Breast epithelium (tissue), 4 donors: ENCODE measurements around the gene CBX8. TPM values are rescaled to one million over a fixed set of nuclear protein-coding genes. Genes with fewer than 3 reads are reported as not detected.

Experiments
- DNase-seq, 2 donors: peaks; one replicate each; pipeline ENCODE4 v3.0.0-alpha.2; 2019; ENCODE audit warnings: low spot score in 2 of 2
- H3K27ac ChIP-seq, 2 donors: fragments of 200-600 bp; sonication (generic) in 1 of 2; one replicate each; pipeline ENCODE4 v1.5.1; 2016 to 2019; ENCODE audit warnings: mild to moderate bottlenecking in 1 of 2
- H3K27me3 ChIP-seq, 2 donors: fragments of 200-600 bp; sonication (generic) in 1 of 2; one replicate each; pipeline versions ENCODE4 v1.5.1 to v1.6.0; 2017 to 2019; ENCODE audit warnings: control low read depth in 1 of 2, mild to moderate bottlenecking in 1 of 2
- H3K36me3 ChIP-seq: fragments of 200-600 bp; one replicate; pipeline ENCODE4 v1.5.1; 2019
- H3K4me1 ChIP-seq, 2 donors: fragments of 200-600 bp; sonication (generic); one replicate each; pipeline ENCODE4 v1.5.1; 2016 to 2019; ENCODE audit warnings: control low read depth in 1 of 2
- H3K4me3 ChIP-seq, 3 donors: fragments of 200-600 bp; sonication (generic); 1 replicate in 2 of 3; 2 replicates in 1 of 3; pipeline ENCODE4 v1.5.1; 2016 to 2019; ENCODE audit warnings: mild to moderate bottlenecking in 3 of 3, moderate library complexity in 2 of 3
- H3K9me3 ChIP-seq, 2 donors: fragments of 200-600 bp; sonication (generic) in 1 of 2; one replicate each; pipeline ENCODE4 v1.5.1; 2016 to 2019; ENCODE audit warnings: control low read depth in 1 of 2
- CTCF ChIP-seq, 3 donors: fragments of 450-650 bp; IDR thresholded peaks; one replicate each; pipeline ENCODE4 v1.5.1; 2016 to 2017; ENCODE audit warnings: antibody characterized with exemption in 3 of 3, mild to moderate bottlenecking in 3 of 3, moderate library complexity in 3 of 3
- POLR2A ChIP-seq: fragments of 450-650 bp; IDR thresholded peaks from one replicate; pipeline ENCODE4 v1.6.1; 2016; ENCODE audit warnings: antibody characterized with exemption, mild to moderate bottlenecking, moderate library complexity
- POLR2AphosphoS5 ChIP-seq, 3 donors: sonication (generic); formaldehyde crosslinking; IDR thresholded peaks; one replicate each; pipeline ENCODE4 v1.6.1; 2017; ENCODE audit warnings: antibody characterized with exemption in 3 of 3
- intact Hi-C: fragments of 100-400 bp; cut with DNase I; formaldehyde crosslinking; loops from one replicate; pipeline ENCODE4 v1.15.1; 2023; ENCODE audit warnings: low total_unique reads
- total RNA-seq, 3 donors: library from RNA; depleted of rRNA; stranded (reverse); fragments of >200 nt; gene quantifications; one replicate each; pipeline ENCODE4 v1.1.0, GENCODE V29; 2016

CBX8 gene
- total RNA-seq, 3 donors from 2014 or later, result 1.9 to 9.2 (median 6.7) TPM

GRCh38 chr17:79810130-79811010 is 13.5 kb upstream of the CBX8 start:
- peak in 1 of 2 donors; percentile 81 for DNase-seq
- TF ChIP-seq CTCF (IDR thresholded peaks at IDR 0.05) (no peak), POLR2A (no peak), POLR2AphosphoS5 (IDR thresholded peaks at IDR 0.05) (no peak)
- Histone ChIP-seq H3K4me1 (peaks cover 30 to 35% of the 10 kb centered on the region in 2 donors), H3K9me3 (no peaks in the 10 kb centered on the region), H3K27me3 (peaks cover 27 to 90% of the 10 kb centered on the region in 2 donors), H3K4me3 (peak overlapping the region in 2 of 3 donors; percentile 35 to 57), H3K27ac (no peak overlapping the region), H3K36me3 (no peaks in the 10 kb centered on the region)
- intact Hi-C loops, result no loop called here

- no peak for DNase-seq
- Histone ChIP-seq H3K9me3 (no peaks in the 10 kb centered on the region), H3K27ac (peak overlapping the region in 1 of 2 donors; percentile 10), H3K4me1 (peaks cover 27 to 33% of the 10 kb centered on the region in 2 donors), H3K4me3 (peak overlapping the region in 2 of 3 donors; percentile 35 to 57), H3K27me3 (peaks cover 32 to 93% of the 10 kb centered on the region in 2 donors), H3K36me3 (no peaks in the 10 kb centered on the region)
- intact Hi-C loops, result no loop called here
- TF ChIP-seq CTCF (IDR thresholded peaks at IDR 0.05) (no peak), POLR2A (no peak), POLR2AphosphoS5 (IDR thresholded peaks at IDR 0.05) (no peak)
Measured at GRCh38 chr17:79809530-79810129, 12.8 kb upstream of the CBX8 start.

GRCh38 chr17:79808763-79809529 is 12.1 kb upstream of the CBX8 start:
- H3K4me1 ChIP-seq, result peaks cover 22 to 27% of the 10 kb centered on the region in 2 donors
- H3K36me3 ChIP-seq, result no peaks in the 10 kb centered on the region
- DNase-seq, result no peak
- intact Hi-C loops, result no loop called here
- no peak overlapping the region for H3K27ac ChIP-seq
- H3K9me3 ChIP-seq, result no peaks in the 10 kb centered on the region
- no peak overlapping the region for H3K4me3 ChIP-seq
- H3K27me3 ChIP-seq, result peaks cover 35 to 93% of the 10 kb centered on the region in 2 donors
- peak; percentile 9 to 49 (median 46) for TF ChIP-seq CTCF (IDR thresholded peaks at IDR 0.05)
- no peak for TF ChIP-seq POLR2AphosphoS5 (IDR thresholded peaks at IDR 0.05)

- intact Hi-C loops, result no loop called here
- Histone ChIP-seq H3K4me3 (no peak overlapping the region), H3K9me3 (no peaks in the 10 kb centered on the region), H3K36me3 (no peaks in the 10 kb centered on the region), H3K27me3 (peaks cover 41 to 98% of the 10 kb centered on the region in 2 donors), H3K4me1 (peaks cover 7 to 23% of the 10 kb centered on the region in 2 donors), H3K27ac (no peak overlapping the region)
- DNase-seq, result no peak
- TF ChIP-seq CTCF (IDR thresholded peaks at IDR 0.05) (no peak), POLR2AphosphoS5 (IDR thresholded peaks at IDR 0.05) (no peak), POLR2A (no peak)
Measured at GRCh38 chr17:79806863-79807720, 10.2 kb upstream of the CBX8 start.
